Calu3 (cell line): ENCODE results near the gene RASEF. TPM values are rescaled to one million over a fixed set of nuclear protein-coding genes. Genes with fewer than 3 reads are reported as not detected.

Experiments
- BruUV-seq: library from RNA; stranded (reverse); fragments of 400-500 nt; replicated peaks from 2 replicates; lab custom pipeline; 2021; lab: Mats Ljungman, UMichigan
- CTCF ChIA-PET: fragments of 300-600 bp; sonication (Branson Sonifier 250); formaldehyde crosslinking; loops from one replicate; lab custom pipeline; 2022; ENCODE audit warnings: antibody characterized with exemption; lab: Charles Lee
- DNase-seq: peaks from one replicate; pipeline ENCODE4 v3.0.0; 2022
- H3K27ac Mint-ChIP-seq: one replicate; pipeline ENCODE4 v1.8.0; 2022; ENCODE audit warnings: mixed read lengths; ENCODE audit not compliant: unreplicated experiment
- H3K27me3 Mint-ChIP-seq: one replicate; pipeline ENCODE4 v1.8.0; 2022; ENCODE audit warnings: mixed read lengths; ENCODE audit not compliant: unreplicated experiment
- H3K36me3 Mint-ChIP-seq: one replicate; pipeline ENCODE4 v1.8.0; 2022; ENCODE audit warnings: mild to moderate bottlenecking, moderate library complexity, mixed read lengths; ENCODE audit not compliant: insufficient read depth, unreplicated experiment
- H3K4me1 Mint-ChIP-seq: one replicate; pipeline ENCODE4 v1.8.0; 2022; ENCODE audit warnings: mild to moderate bottlenecking, low read depth, mixed read lengths; ENCODE audit not compliant: unreplicated experiment
- H3K4me3 Mint-ChIP-seq: one replicate; pipeline ENCODE4 v1.8.0; 2022; ENCODE audit warnings: mild to moderate bottlenecking, low read depth, moderate library complexity, mixed read lengths; ENCODE audit not compliant: unreplicated experiment
- H3K9me3 Mint-ChIP-seq: one replicate; pipeline ENCODE4 v1.8.0; 2022; ENCODE audit warnings: low read depth, mixed read lengths; ENCODE audit not compliant: unreplicated experiment
- intact Hi-C: fragments of 100-400 bp; cut with micrococcal nuclease; formaldehyde crosslinking; loops from one replicate; pipeline ENCODE4 v1.10.0; 2022; ENCODE audit not compliant: unreplicated experiment
- total RNA-seq: library from RNA; stranded (reverse); gene quantifications from 2 replicates; pipeline ENCODE4 v1.2.3, GENCODE V29; 2022
- TF ChIP-seq, protein P1 (sequence below): fragments of 200-600 bp; IDR thresholded peaks from one replicate; pipeline ENCODE4 v1.8.0; 2022; ENCODE audit warnings: antibody characterized with exemption; ENCODE audit not compliant: unreplicated experiment

RASEF gene
- total RNA-seq, 1 experiment from 2014 or later: 38.8 TPM

DNA sequence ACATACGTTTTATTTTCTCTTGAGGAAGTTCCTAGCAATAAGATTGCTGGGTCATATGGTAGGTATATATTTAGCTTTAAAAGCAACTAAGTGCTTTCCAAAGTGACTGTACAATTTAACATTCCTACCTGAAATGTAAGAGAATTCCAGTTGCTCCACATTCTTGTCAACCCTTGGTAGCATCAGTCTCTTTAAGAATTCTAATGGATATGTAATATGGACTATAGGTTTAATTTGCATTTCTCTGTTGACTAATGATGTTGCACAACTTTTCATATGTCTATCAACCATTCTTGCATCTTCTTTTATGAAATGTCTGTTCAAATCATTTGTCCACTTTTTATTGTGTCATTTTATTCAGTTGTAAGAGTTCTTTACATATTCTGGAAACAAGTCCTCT is 6.7 kb upstream of the RASEF start:
- H3K27me3 Mint-ChIP-seq: no peaks in the 10 kb centered on the region
- TF ChIP-seq, protein P1, sequence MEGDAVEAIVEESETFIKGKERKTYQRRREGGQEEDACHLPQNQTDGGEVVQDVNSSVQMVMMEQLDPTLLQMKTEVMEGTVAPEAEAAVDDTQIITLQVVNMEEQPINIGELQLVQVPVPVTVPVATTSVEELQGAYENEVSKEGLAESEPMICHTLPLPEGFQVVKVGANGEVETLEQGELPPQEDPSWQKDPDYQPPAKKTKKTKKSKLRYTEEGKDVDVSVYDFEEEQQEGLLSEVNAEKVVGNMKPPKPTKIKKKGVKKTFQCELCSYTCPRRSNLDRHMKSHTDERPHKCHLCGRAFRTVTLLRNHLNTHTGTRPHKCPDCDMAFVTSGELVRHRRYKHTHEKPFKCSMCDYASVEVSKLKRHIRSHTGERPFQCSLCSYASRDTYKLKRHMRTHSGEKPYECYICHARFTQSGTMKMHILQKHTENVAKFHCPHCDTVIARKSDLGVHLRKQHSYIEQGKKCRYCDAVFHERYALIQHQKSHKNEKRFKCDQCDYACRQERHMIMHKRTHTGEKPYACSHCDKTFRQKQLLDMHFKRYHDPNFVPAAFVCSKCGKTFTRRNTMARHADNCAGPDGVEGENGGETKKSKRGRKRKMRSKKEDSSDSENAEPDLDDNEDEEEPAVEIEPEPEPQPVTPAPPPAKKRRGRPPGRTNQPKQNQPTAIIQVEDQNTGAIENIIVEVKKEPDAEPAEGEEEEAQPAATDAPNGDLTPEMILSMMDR: no peak
- intact Hi-C loops: loop anchor here (10.0 kb wide), 1 partner anchor 95 kb away; no protein-coding TSS in a partner anchor
- no peak for DNase-seq
- H3K27ac Mint-ChIP-seq: no peak overlapping the region
- no peaks in the 10 kb centered on the region for H3K9me3 Mint-ChIP-seq
- H3K4me1 Mint-ChIP-seq: peaks cover 36% of the 10 kb centered on the region
- no TSS peak for BruUV-seq
- no peak overlapping the region for H3K4me3 Mint-ChIP-seq
- peaks cover 21% of the 10 kb centered on the region for H3K36me3 Mint-ChIP-seq
- CTCF ChIA-PET: no interaction called here

DNA sequence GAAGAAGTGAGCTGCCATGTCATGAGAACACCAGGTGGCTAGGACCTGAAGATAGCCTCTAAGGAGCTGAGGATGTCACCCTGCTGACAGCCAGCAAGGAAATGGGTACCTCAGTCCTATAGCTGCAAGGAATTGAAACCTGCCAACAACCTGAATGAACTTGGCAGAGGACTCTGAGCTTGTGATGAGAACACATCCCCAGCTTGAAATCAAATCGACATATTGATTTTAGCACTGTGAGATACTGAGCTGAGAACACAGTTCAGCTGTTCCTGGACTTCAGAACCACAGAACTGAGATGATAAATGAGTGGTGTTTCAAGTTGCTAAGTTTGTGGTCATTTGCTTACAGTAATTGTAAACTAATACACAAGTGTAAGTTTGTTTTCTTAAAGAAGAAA is 5.5 kb upstream of the RASEF start:
- peaks cover 32% of the 10 kb centered on the region for H3K36me3 Mint-ChIP-seq
- intact Hi-C loops: loop anchor here (10.0 kb wide), 1 partner anchor 96 kb away; no protein-coding TSS in a partner anchor
- H3K4me3 Mint-ChIP-seq: no peak overlapping the region
- H3K27ac Mint-ChIP-seq: no peak overlapping the region
- BruUV-seq: no TSS peak
- H3K9me3 Mint-ChIP-seq: no peaks in the 10 kb centered on the region
- CTCF ChIA-PET: no interaction called here
- TF ChIP-seq, protein P1: no peak
- H3K27me3 Mint-ChIP-seq: no peaks in the 10 kb centered on the region
- no peak for DNase-seq
- H3K4me1 Mint-ChIP-seq: peaks cover 36% of the 10 kb centered on the region

DNA sequence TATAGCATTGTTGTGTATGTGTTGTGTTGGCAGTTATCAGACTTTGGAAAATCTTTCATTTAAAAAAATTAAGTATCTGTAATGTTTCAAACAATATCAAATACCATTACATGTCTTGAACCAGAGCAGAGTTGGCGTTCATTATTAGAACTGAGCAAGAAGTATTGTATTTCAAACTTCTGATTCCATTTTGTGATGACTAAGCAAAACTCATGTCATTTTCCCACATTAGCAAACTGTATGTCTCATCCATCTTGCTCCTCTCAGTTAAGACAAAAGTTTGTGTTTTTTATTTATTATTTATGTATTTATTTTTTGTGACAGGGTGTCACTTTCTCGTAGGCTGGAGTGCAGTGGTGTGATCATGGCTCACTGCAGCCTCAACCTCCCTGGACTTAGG is 4.6 kb upstream of the RASEF start:
- no peak for DNase-seq
- CTCF ChIA-PET: no interaction called here
- TF ChIP-seq, protein P1: no peak
- no TSS peak for BruUV-seq
- Mint-ChIP-seq H3K4me3 (no peak overlapping the region), H3K27me3 (no peaks in the 10 kb centered on the region), H3K36me3 (peaks cover 40% of the 10 kb centered on the region), H3K9me3 (no peaks in the 10 kb centered on the region), H3K4me1 (peaks cover 36% of the 10 kb centered on the region), H3K27ac (no peak overlapping the region)
- intact Hi-C loops: loop anchor here (10.0 kb wide), 1 partner anchor 97 kb away; no protein-coding TSS in a partner anchor

DNA sequence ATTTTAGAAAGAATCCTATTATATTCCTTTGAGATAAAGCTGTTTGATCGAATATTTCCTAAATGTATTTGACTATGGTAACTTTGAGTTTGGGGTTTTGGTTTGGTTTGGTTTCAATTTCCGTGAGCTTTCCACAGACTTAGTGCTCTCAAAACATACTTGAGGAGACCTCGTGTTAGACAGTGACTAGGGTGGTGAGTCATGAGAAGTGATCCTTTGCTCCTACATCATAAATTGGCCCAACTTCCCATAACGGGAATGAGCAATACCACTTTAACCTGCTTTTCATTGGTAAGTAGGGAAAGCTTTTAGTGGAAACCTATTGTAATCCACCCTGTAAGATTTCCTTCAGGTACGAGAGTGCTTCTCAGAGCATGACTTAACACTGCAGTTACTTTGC is 3.8 kb upstream of the RASEF start:
- DNase-seq: no peak
- no TSS peak for BruUV-seq
- intact Hi-C loops: loop anchor here (10.0 kb wide), 1 partner anchor 98 kb away; no protein-coding TSS in a partner anchor
- CTCF ChIA-PET: interaction anchor here (1.3 kb wide), 1 partner anchor 153 kb away, joined by 3 read pairs; no protein-coding TSS in a partner anchor
- peak overlapping the region; percentile 85 for H3K4me3 Mint-ChIP-seq
- H3K27me3 Mint-ChIP-seq: no peaks in the 10 kb centered on the region
- TF ChIP-seq, protein P1: no peak
- no peaks in the 10 kb centered on the region for H3K9me3 Mint-ChIP-seq
- peaks cover 36% of the 10 kb centered on the region for H3K4me1 Mint-ChIP-seq
- H3K27ac Mint-ChIP-seq: no peak overlapping the region
- H3K36me3 Mint-ChIP-seq: peaks cover 43% of the 10 kb centered on the region
